Caco-2 (cell line): ENCODE data around the gene SMG1. TPM values are rescaled to one million over a fixed set of nuclear protein-coding genes. Genes with fewer than 3 reads are reported as not detected.

ENCODE experiments used
- BruUV-seq: library from RNA; stranded (reverse); fragments of 400-500 nt; replicated peaks from 2 replicates; lab custom pipeline; 2021; lab: Mats Ljungman, UMichigan
- CTCF ChIA-PET: fragments of 300-600 bp; sonication (Branson Sonifier 250); formaldehyde crosslinking; loops from one replicate; lab custom pipeline; 2022; ENCODE audit warnings: antibody characterized with exemption; lab: Charles Lee
- POLR2A ChIA-PET: fragments of 300-600 bp; sonication (Branson Sonifier 250); formaldehyde crosslinking; loops from one replicate; lab custom pipeline; 2022; ENCODE audit warnings: antibody characterized with exemption; lab: Charles Lee
- DNase-seq, 2 experiments: peaks; one replicate each; pipeline versions ENCODE4 v3.0.0 to v3.0.0-alpha.2; 2020 to 2022
- H3K27me3 ChIP-seq: replicated peaks from 2 replicates; pipeline ENCODE4 v1.6.0; 2011; ENCODE audit warnings: low read length; ENCODE audit not compliant: control insufficient read depth, insufficient read depth
- H3K36me3 ChIP-seq: 2 replicates; pipeline ENCODE4 v1.5.1; 2011; ENCODE audit warnings: low read length; ENCODE audit not compliant: control insufficient read depth, insufficient read depth
- H3K4me1 ChIP-seq: fragments of 250-450 bp; sonication (Bioruptor Pico); 2 replicates; pipeline ENCODE4 v1.5.1; 2020; ENCODE audit warnings: mild to moderate bottlenecking
- H3K4me3 ChIP-seq: 2 replicates; pipeline ENCODE4 v1.5.1; 2011; ENCODE audit warnings: low read depth, mild to moderate bottlenecking, control low read depth, low read length
- H3K9me3 ChIP-seq: fragments of 250-450 bp; sonication (Bioruptor Pico); 2 replicates; pipeline ENCODE4 v1.5.1; 2020; ENCODE audit warnings: mild to moderate bottlenecking, moderate library complexity
- H3K27ac Mint-ChIP-seq: one replicate; pipeline ENCODE4 v1.8.0; 2022; ENCODE audit warnings: mixed read lengths; ENCODE audit not compliant: unreplicated experiment
- H3K27me3 Mint-ChIP-seq: one replicate; pipeline ENCODE4 v1.8.0; 2022; ENCODE audit warnings: mixed read lengths; ENCODE audit not compliant: insufficient read depth, unreplicated experiment
- H3K36me3 Mint-ChIP-seq: one replicate; pipeline ENCODE4 v1.8.0; 2022; ENCODE audit warnings: mild to moderate bottlenecking, mixed read lengths; ENCODE audit not compliant: insufficient read depth, unreplicated experiment
- H3K4me1 Mint-ChIP-seq: one replicate; pipeline ENCODE4 v1.8.0; 2022; ENCODE audit warnings: low read depth, mixed read lengths; ENCODE audit not compliant: unreplicated experiment
- H3K4me3 Mint-ChIP-seq: one replicate; pipeline ENCODE4 v1.8.0; 2022; ENCODE audit warnings: mild to moderate bottlenecking, moderate library complexity, mixed read lengths; ENCODE audit not compliant: unreplicated experiment
- H3K9me3 Mint-ChIP-seq: one replicate; pipeline ENCODE4 v1.8.0; 2022; ENCODE audit warnings: mixed read lengths; ENCODE audit not compliant: unreplicated experiment
- intact Hi-C: fragments of 100-400 bp; cut with micrococcal nuclease; formaldehyde crosslinking; loops from one replicate; pipeline ENCODE4 v1.10.0; 2022; ENCODE audit not compliant: unreplicated experiment
- total RNA-seq: library from RNA; stranded (reverse); gene quantifications from 2 replicates; pipeline ENCODE4 v1.2.3, GENCODE V29; 2022
- TF ChIP-seq, protein P1 (sequence below), 2 experiments: fragments of 200-600 bp in 1 of 2; IDR thresholded peaks; 1 replicate in 1 of 2; 2 replicates in 1 of 2; pipeline versions ENCODE4 v1.5.1 to v1.8.0; 2011 to 2022; ENCODE audit warnings: antibody characterized with exemption in 1 of 2, control low read depth in 1 of 2, inconsistent platforms in 1 of 2, low read depth in 1 of 2, low read length in 1 of 2, mild to moderate bottlenecking in 1 of 2, moderate library complexity in 1 of 2; ENCODE audit not compliant: insufficient read depth in 1 of 2, severe bottlenecking in 1 of 2, unreplicated experiment in 1 of 2

The SMG1 gene
- total RNA-seq, 1 experiment from 2014 or later, result 79.1 TPM

DNA sequence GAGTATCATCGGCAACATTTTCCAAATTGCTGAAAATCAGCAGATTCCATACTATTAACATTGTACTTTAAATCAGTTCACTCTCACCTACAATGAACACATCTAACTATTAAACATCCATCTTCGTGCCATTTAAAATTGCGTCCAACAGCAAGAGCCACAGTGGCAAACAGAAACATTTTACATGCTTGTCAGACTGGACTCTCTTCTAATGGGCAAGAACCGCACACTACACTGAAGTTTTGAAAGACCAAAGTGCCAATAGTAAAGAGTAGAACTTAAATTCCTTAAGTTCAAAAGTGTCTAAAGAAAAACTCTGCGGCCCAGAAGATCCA lies 136.7 kb downstream of the SMG1 start:
- DNase-seq, result no peak
- BruUV-seq, result TSS peak; percentile 49
- H3K4me1 ChIP-seq, result peaks cover 19% of the 10 kb centered on the region
- ChIA-PET CTCF (interaction anchor here (2.9 kb wide), 1 partner anchor 12 kb away, joined by 30 read pairs; the partner anchor contains the start of gene ARL6IP1), POLR2A (interaction anchor here (1.4 to 5.4 kb wide), 3 partner anchors 12 to 278 kb away, joined by 3 to 105 read pairs (median 4); partner anchors contain the start of genes ARL6IP1 and COQ7)
- TF ChIP-seq, protein P1, sequence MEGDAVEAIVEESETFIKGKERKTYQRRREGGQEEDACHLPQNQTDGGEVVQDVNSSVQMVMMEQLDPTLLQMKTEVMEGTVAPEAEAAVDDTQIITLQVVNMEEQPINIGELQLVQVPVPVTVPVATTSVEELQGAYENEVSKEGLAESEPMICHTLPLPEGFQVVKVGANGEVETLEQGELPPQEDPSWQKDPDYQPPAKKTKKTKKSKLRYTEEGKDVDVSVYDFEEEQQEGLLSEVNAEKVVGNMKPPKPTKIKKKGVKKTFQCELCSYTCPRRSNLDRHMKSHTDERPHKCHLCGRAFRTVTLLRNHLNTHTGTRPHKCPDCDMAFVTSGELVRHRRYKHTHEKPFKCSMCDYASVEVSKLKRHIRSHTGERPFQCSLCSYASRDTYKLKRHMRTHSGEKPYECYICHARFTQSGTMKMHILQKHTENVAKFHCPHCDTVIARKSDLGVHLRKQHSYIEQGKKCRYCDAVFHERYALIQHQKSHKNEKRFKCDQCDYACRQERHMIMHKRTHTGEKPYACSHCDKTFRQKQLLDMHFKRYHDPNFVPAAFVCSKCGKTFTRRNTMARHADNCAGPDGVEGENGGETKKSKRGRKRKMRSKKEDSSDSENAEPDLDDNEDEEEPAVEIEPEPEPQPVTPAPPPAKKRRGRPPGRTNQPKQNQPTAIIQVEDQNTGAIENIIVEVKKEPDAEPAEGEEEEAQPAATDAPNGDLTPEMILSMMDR (IDR thresholded peaks at IDR 0.05; ENCODE audit: insufficient read depth in 1 of 2, low read depth in 1 of 2, low read length in 1 of 2, severe bottlenecking in 1 of 2, unreplicated experiment in 1 of 2), result no peak
- Mint-ChIP-seq H3K36me3 (peaks cover 93% of the 10 kb centered on the region), H3K9me3 (no peaks in the 10 kb centered on the region), H3K27ac (peak overlapping the region; percentile 97), H3K4me3 (peak overlapping the region; percentile 97), H3K27me3 (no peaks in the 10 kb centered on the region), H3K4me1 (peaks cover 15% of the 10 kb centered on the region)
- no peaks in the 10 kb centered on the region; the same call in 1 of the 2 replicates for H3K27me3 ChIP-seq
- H3K36me3 ChIP-seq, result peaks cover 1% of the 10 kb centered on the region; the same call in 1 of the 2 replicates
- no peaks in the 10 kb centered on the region for H3K9me3 ChIP-seq
- intact Hi-C loops, result no loop called here
- H3K4me3 ChIP-seq, result peak overlapping the region; percentile 73

DNA sequence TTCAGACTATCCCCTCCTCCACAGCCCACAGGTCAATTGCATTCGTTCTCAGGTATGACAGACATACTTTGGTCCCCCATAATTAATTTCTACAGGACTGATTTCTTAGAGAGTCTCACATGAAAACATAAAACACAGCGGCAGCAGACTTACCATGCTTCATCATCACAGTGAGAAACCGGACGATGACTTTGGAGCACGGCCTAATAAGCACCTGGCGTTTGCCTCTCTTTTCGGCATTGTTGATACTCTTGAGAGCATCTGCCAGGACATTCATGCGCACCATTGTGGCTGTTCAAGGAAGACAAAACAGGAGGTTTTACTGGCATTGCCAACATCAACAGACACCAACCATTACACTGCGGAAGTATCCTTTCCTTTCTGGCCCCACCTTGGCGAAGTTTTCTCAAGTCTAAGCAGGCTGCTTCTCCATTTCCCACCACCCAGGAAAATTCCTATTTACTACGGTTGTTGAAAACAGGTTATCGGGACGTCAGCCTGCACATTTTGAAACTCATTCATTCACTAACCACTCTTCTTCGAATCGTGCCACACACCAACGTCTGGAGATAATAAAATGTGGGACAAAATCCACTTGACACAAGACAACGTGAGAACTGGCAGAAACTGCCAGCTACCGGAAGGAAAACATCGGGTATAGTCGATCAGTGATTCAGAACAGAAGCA lies 137.2 kb downstream of the SMG1 start:
- TF ChIP-seq, protein P1 (IDR thresholded peaks at IDR 0.05; ENCODE audit: insufficient read depth in 1 of 2, low read depth in 1 of 2, low read length in 1 of 2, severe bottlenecking in 1 of 2, unreplicated experiment in 1 of 2), result no peak
- POLR2A ChIA-PET, result interaction anchor here (1.4 to 5.4 kb wide), 3 partner anchors 12 to 278 kb away, joined by 3 to 105 read pairs (median 4); partner anchors contain the start of genes ARL6IP1 and COQ7
- Histone ChIP-seq H3K36me3 (peaks cover 1% of the 10 kb centered on the region), H3K9me3 (no peaks in the 10 kb centered on the region), H3K27me3 (no peaks in the 10 kb centered on the region; the same call in 1 of the 2 replicates), H3K4me3 (peak overlapping the region; percentile 73), H3K4me1 (peaks cover 19% of the 10 kb centered on the region)
- DNase-seq, result no peak
- Mint-ChIP-seq H3K27me3 (no peaks in the 10 kb centered on the region), H3K4me1 (peaks cover 15% of the 10 kb centered on the region), H3K9me3 (no peaks in the 10 kb centered on the region), H3K36me3 (peaks cover 95% of the 10 kb centered on the region), H3K27ac (peak overlapping the region; percentile 97), H3K4me3 (peak overlapping the region; percentile 97)
- BruUV-seq, result no TSS peak
- intact Hi-C loops, result no loop called here
- CTCF ChIA-PET, result no interaction called here

DNA sequence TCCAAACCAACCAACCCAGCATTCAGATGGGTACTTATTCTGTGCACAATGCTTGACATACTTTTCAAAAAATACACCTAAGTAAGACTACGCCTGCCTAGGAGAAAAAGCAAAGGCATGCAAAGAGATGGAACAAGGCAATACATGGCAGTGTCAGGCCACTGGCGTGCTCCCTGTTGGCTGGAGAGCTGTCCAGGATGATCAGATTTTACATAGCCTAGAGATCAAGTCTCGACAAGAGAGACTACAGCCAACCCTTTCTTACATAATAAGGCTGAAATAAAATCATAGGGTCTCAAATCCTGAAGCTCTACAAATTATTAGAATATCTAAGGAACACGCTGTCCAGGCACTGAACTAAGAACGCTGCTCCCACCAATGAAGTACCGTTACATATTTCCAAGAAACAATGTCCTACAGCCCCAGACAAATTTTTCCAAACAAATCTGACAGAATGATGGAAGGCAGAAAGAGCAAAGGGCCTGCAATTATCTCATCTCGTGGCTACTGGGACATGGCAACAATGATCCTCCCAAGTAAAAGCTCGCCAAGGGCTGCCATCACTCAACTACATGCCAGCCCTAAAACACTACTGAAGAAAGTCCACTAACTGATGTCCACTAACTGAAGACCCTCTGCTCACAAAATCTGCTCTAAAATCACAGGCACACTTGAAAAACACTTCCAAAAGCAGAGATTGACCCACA lies 141.1 kb downstream of the SMG1 start:
- peaks cover 77% of the 10 kb centered on the region for H3K36me3 Mint-ChIP-seq
- CTCF ChIA-PET, result no interaction called here

More for the DNA sequence above, 141.1 kb downstream of the SMG1 start:
- Mint-ChIP-seq H3K4me1 (peaks cover 15% of the 10 kb centered on the region), H3K27ac (peak overlapping the region; percentile 13), H3K27me3 (no peaks in the 10 kb centered on the region), H3K9me3 (no peaks in the 10 kb centered on the region), H3K4me3 (peak overlapping the region; percentile 15)
- no TSS peak for BruUV-seq
- no peak for DNase-seq
- intact Hi-C loops, result no loop called here
- Histone ChIP-seq H3K36me3 (peaks cover 6% of the 10 kb centered on the region), H3K4me3 (no peak overlapping the region), H3K9me3 (no peaks in the 10 kb centered on the region), H3K4me1 (peaks cover 19% of the 10 kb centered on the region), H3K27me3 (no peaks in the 10 kb centered on the region; the same call in 1 of the 2 replicates)
- TF ChIP-seq, protein P1 (IDR thresholded peaks at IDR 0.05; ENCODE audit: insufficient read depth in 1 of 2, low read depth in 1 of 2, low read length in 1 of 2, severe bottlenecking in 1 of 2, unreplicated experiment in 1 of 2), result no peak
- POLR2A ChIA-PET, result interaction anchor here (1.5 kb wide), 1 partner anchor 17 kb away, joined by 5 read pairs; the partner anchor contains the start of gene ARL6IP1
